Keratinocyte (primary cell): Measurements from ENCODE around the gene PSMB7. TPM values are rescaled to one million over a fixed set of nuclear protein-coding genes. Genes with fewer than 3 reads are reported as not detected.

Experiments
- DNase-seq: peaks from one replicate; pipeline ENCODE4 v3.0.0-alpha.2; 2011; ENCODE audit warnings: low read depth, missing footprints, low spot score
- FAIRE-seq: peaks from 2 replicates; lab custom pipeline; 2011; peaks lifted over from hg19 to GRCh38; lab: Jason Lieb, UNC
- H2AFZ ChIP-seq: 2 replicates; pipeline ENCODE4 v1.6.0; 2012; ENCODE audit warnings: low read length, control low read depth, inconsistent platforms; ENCODE audit not compliant: control insufficient read depth
- H3K27ac ChIP-seq: 2 replicates; pipeline ENCODE4 v1.5.1; 2011; ENCODE audit warnings: low read length; ENCODE audit not compliant: control insufficient read depth, insufficient read depth
- H3K27me3 ChIP-seq: 3 replicates; pipeline ENCODE4 v1.6.0; 2011; ENCODE audit warnings: low read length; ENCODE audit not compliant: control insufficient read depth, insufficient read depth; ENCODE audit errors: extremely low read depth
- H3K36me3 ChIP-seq, 2 experiments: 2 replicates in 1 of 2; 3 replicates in 1 of 2; pipeline ENCODE4 v1.5.1; 2011; ENCODE audit warnings: low read length in 2 of 2, mild to moderate bottlenecking in 1 of 2; ENCODE audit not compliant: control insufficient read depth in 2 of 2, insufficient read depth in 2 of 2; ENCODE audit errors: extremely low read depth in 1 of 2
- H3K4me1 ChIP-seq: 3 replicates; pipeline ENCODE4 v1.5.1; 2011; ENCODE audit warnings: low read length; ENCODE audit not compliant: control insufficient read depth, insufficient read depth; ENCODE audit errors: extremely low read depth
- H3K4me2 ChIP-seq: 3 replicates; pipeline ENCODE4 v1.6.0; 2011; ENCODE audit warnings: low read depth, low read length; ENCODE audit not compliant: control insufficient read depth, insufficient read depth; ENCODE audit errors: extremely low read depth
- H3K4me3 ChIP-seq, 3 experiments: fragments of 200-600 bp in 1 of 3; sonication (generic) in 1 of 3; 2 replicates in 2 of 3; 3 replicates in 1 of 3; pipeline ENCODE4 v1.5.1; 2011 to 2016; ENCODE audit warnings: low read length in 3 of 3, mild to moderate bottlenecking in 3 of 3, control low read depth in 2 of 3, inconsistent platforms in 1 of 3, low read depth in 1 of 3, mixed read lengths in 1 of 3, mixed run types in 1 of 3, moderate library complexity in 1 of 3; ENCODE audit not compliant: control insufficient read depth in 2 of 3, insufficient read depth in 2 of 3; ENCODE audit errors: extremely low read depth in 1 of 3
- H3K79me2 ChIP-seq: 2 replicates; pipeline ENCODE4 v1.6.0; 2012; ENCODE audit warnings: low read length; ENCODE audit not compliant: control insufficient read depth, insufficient read depth
- H3K9ac ChIP-seq: 3 replicates; pipeline ENCODE4 v1.6.0; 2011; ENCODE audit warnings: low read length; ENCODE audit not compliant: control insufficient read depth, insufficient read depth; ENCODE audit errors: extremely low read depth
- H3K9me1 ChIP-seq: 3 replicates; pipeline ENCODE4 v1.6.0; 2011; ENCODE audit warnings: low read length; ENCODE audit not compliant: control insufficient read depth, insufficient read depth; ENCODE audit errors: extremely low read depth
- H3K9me3 ChIP-seq: 2 replicates; pipeline ENCODE4 v1.5.1; 2012; ENCODE audit warnings: low read depth, low read length; ENCODE audit not compliant: control insufficient read depth
- H4K20me1 ChIP-seq: 3 replicates; pipeline ENCODE4 v1.6.0; 2011; ENCODE audit warnings: low read length; ENCODE audit not compliant: control insufficient read depth, insufficient read depth; ENCODE audit errors: extremely low read depth
- EZH2 ChIP-seq: IDR thresholded peaks from one replicate; pipeline ENCODE4 v1.6.1; 2012; ENCODE audit warnings: inconsistent platforms, mild to moderate bottlenecking, low read length, moderate library complexity
- dilution Hi-C: fragments of 300-500 bp; cut with MboI; formaldehyde crosslinking; loops from one replicate; pipeline ENCODE4 v1.7.0; 2020; ENCODE audit warnings: low sequenced_read_pairs; ENCODE audit not compliant: extremely low pct_ligation_motif_present
- polyA plus RNA-seq, 5 experiments: library from polyadenylated mRNA; depleted of rRNA in 3 of 5; stranded (reverse) in 3 of 5; stranded (forward) in 1 of 5; unstranded in 1 of 5; fragments of >200 nt; gene quantifications; 1 replicate in 1 of 5; 2 replicates in 3 of 5; 3 replicates in 1 of 5; pipeline versions ENCODE4 v1.2.1 to v1.2.3, GENCODE V29; 2011 to 2012; ENCODE audit warnings: missing spikeins in 2 of 5, low read depth in 1 of 5, low replicate concordance in 1 of 5
- TF ChIP-seq, protein P1 (sequence below), 3 experiments: IDR thresholded peaks in 1 of 3; conservative IDR thresholded peaks in 1 of 3; optimal IDR thresholded peaks in 1 of 3; 2 replicates in 2 of 3; 3 replicates in 1 of 3; pipeline versions ENCODE3 to v1.5.1; 2011; ENCODE audit warnings: low read length in 3 of 3, mild to moderate bottlenecking in 3 of 3, moderate library complexity in 2 of 3, control low read depth in 1 of 3, inconsistent platforms in 1 of 3; ENCODE audit not compliant: insufficient read depth in 2 of 3; ENCODE audit errors: extremely low read depth in 1 of 3

Gene PSMB7
- polyA plus RNA-seq, 1 donor (not counting 4 experiments of a cell fraction or from before 2014, with no cell fraction given): 388 TPM

DNA sequence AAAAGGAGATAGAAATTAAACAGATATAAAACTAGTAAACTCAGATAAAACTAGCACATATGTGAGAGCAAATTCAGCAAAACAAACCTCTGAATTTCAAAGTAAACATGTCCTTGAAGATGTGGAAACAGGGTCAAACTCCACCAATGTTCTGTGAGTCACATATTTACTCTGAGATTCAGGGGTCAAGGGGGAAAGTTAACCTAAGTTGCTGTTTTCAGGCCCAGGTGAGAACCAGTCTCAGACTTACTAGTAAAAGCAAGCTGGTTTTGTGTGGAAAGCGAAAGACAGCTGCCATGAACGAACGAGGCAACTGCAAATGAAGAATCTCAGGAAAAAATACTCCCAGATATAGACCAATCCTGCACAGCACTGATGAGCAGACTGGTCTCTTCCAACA lies 29.0 kb downstream of the PSMB7 start:
- DNase-seq (no peak), FAIRE-seq (no peak)
- dilution Hi-C loops: loop anchor here (25.0 kb wide), 1 partner anchor 151 kb away; no protein-coding TSS in a partner anchor
- H3K36me3 ChIP-seq: peaks cover 3 to 14% of the 10 kb centered on the region in 2 experiments
- peaks cover 5% of the 10 kb centered on the region for H3K4me1 ChIP-seq
- H3K4me2 ChIP-seq: no peak overlapping the region
- H2AFZ ChIP-seq: no peak overlapping the region
- H3K9ac ChIP-seq: no peak overlapping the region
- no peak overlapping the region for H3K27ac ChIP-seq
- H4K20me1 ChIP-seq: peaks cover 17% of the 10 kb centered on the region
- H3K79me2 ChIP-seq: peaks cover 82% of the 10 kb centered on the region
- H3K4me3 ChIP-seq: no peak overlapping the region
- H3K9me1 ChIP-seq: peaks cover 7% of the 10 kb centered on the region
- H3K27me3 ChIP-seq: no peaks in the 10 kb centered on the region
- no peaks in the 10 kb centered on the region for H3K9me3 ChIP-seq
- TF ChIP-seq, protein P1, sequence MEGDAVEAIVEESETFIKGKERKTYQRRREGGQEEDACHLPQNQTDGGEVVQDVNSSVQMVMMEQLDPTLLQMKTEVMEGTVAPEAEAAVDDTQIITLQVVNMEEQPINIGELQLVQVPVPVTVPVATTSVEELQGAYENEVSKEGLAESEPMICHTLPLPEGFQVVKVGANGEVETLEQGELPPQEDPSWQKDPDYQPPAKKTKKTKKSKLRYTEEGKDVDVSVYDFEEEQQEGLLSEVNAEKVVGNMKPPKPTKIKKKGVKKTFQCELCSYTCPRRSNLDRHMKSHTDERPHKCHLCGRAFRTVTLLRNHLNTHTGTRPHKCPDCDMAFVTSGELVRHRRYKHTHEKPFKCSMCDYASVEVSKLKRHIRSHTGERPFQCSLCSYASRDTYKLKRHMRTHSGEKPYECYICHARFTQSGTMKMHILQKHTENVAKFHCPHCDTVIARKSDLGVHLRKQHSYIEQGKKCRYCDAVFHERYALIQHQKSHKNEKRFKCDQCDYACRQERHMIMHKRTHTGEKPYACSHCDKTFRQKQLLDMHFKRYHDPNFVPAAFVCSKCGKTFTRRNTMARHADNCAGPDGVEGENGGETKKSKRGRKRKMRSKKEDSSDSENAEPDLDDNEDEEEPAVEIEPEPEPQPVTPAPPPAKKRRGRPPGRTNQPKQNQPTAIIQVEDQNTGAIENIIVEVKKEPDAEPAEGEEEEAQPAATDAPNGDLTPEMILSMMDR (optimal IDR thresholded peaks at IDR 0.05 in 1 of 3, IDR thresholded peaks at IDR 0.05 in 1 of 3, conservative IDR thresholded peaks at IDR 0.05 in 1 of 3; ENCODE audit: extremely low read depth in 1 of 3, insufficient read depth in 2 of 3, low read length in 3 of 3): no peak

DNA sequence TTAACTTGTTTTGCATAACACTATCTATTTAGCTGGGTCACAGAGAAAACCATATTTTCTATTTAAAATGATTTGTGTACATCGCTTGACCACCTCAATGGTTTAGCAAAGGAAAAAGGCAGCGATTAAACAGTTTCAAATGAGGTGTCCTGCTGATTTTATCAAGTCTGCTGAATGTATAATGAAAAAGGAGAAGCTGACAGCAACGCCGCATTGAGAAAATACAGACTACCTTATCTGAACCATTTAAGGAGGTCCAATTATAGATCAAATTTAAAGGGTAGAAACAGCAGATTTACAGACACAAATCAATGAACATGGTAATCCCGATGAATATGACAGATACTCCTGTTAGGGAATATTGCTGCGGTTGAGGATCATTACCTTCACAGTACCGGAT lies 29.6 kb downstream of the PSMB7 start:
- H4K20me1 ChIP-seq: peaks cover 17% of the 10 kb centered on the region

More for the DNA sequence above, 29.6 kb downstream of the PSMB7 start:
- H3K79me2 ChIP-seq: peaks cover 79% of the 10 kb centered on the region
- H3K27ac ChIP-seq: no peak overlapping the region
- peaks cover 2% of the 10 kb centered on the region for H3K4me1 ChIP-seq
- dilution Hi-C loops: loop anchor here (25.0 kb wide), 1 partner anchor 152 kb away; no protein-coding TSS in a partner anchor
- H3K9ac ChIP-seq: no peak overlapping the region
- H3K9me3 ChIP-seq: no peaks in the 10 kb centered on the region
- TF ChIP-seq, protein P1 (optimal IDR thresholded peaks at IDR 0.05 in 1 of 3, IDR thresholded peaks at IDR 0.05 in 1 of 3, conservative IDR thresholded peaks at IDR 0.05 in 1 of 3; ENCODE audit: extremely low read depth in 1 of 3, insufficient read depth in 2 of 3, low read length in 3 of 3): no peak
- no peak for TF ChIP-seq EZH2
- H3K9me1 ChIP-seq: peaks cover 7% of the 10 kb centered on the region
- no peak overlapping the region for H3K4me2 ChIP-seq
- H2AFZ ChIP-seq: no peak overlapping the region
- no peak overlapping the region for H3K4me3 ChIP-seq
- H3K36me3 ChIP-seq: peaks cover 2 to 14% of the 10 kb centered on the region in 2 experiments
- DNase-seq (no peak), FAIRE-seq (no peak)
- no peaks in the 10 kb centered on the region for H3K27me3 ChIP-seq
